GM21515 (cell line): Measurements from ENCODE around the gene STIM1.
A peak's percentile ranks its signal among the peaks of the same experiment; 100 is the strongest.
"Not testable (repeated sequence)": the region's sequence is repeated elsewhere in the genome, so short reads cannot be mapped to it uniquely, and the experiment has no call there.

ENCODE experiments used
- ATAC-seq: cut with Tn5 transposase; IDR thresholded peaks from one replicate; pipeline ENCODE4 v1.9.1; 2021; ENCODE audit not compliant: unreplicated experiment

The STIM1 gene

GRCh38 chr11:3854977-3855807 lies at the start of gene STIM1:
Gene STIM1 (plus strand): TSS chr11:3855664. CDS start chr11:3856271, 607 bp downstream.
- ATAC-seq: peak; percentile 61

- ATAC-seq: peak; percentile 57
Observed at GRCh38 chr11:3807909-3808860, 47.3 kb upstream of the STIM1 start, which contains the start of gene PGAP2. Gene PGAP2 (plus strand): TSS chr11:3808560. CDS start chr11:3811260, 2,700 bp downstream.

GRCh38 chr11:3808861-3809623 lies 46.4 kb upstream of the STIM1 start:
- peak; percentile 76 for ATAC-seq

- ATAC-seq: no peak
Observed at GRCh38 chr11:3809624-3809928, 45.9 kb upstream of the STIM1 start.

GRCh38 chr11:3810446-3810845 lies 45.0 kb upstream of the STIM1 start:
- ATAC-seq: no peak

GRCh38 chr11:3810951-3811350 lies 44.5 kb upstream of the STIM1 start:
- ATAC-seq: no peak

- not testable (repeated sequence) for ATAC-seq
Observed at GRCh38 chr11:3814832-3815231, 40.6 kb upstream of the STIM1 start.

GRCh38 chr11:3815845-3816244 lies 39.6 kb upstream of the STIM1 start:
- no peak for ATAC-seq

GRCh38 chr11:3816673-3817072 lies 38.8 kb upstream of the STIM1 start:
- no peak for ATAC-seq

GRCh38 chr11:3817181-3817800 lies 38.2 kb upstream of the STIM1 start:
- no peak for ATAC-seq

GRCh38 chr11:3820971-3821370 lies 34.5 kb upstream of the STIM1 start:
- no peak for ATAC-seq

- ATAC-seq: no peak
Observed at GRCh38 chr11:3822312-3822711, 33.2 kb upstream of the STIM1 start.

GRCh38 chr11:3823303-3823702 lies 32.2 kb upstream of the STIM1 start:
- ATAC-seq: no peak

GRCh38 chr11:3823762-3824506 lies 31.5 kb upstream of the STIM1 start:
- ATAC-seq: no peak

- peak; percentile 64 for ATAC-seq
Observed at GRCh38 chr11:3824714-3825472, 30.6 kb upstream of the STIM1 start.

GRCh38 chr11:3825473-3826154 lies 29.9 kb upstream of the STIM1 start:
- ATAC-seq: no peak

GRCh38 chr11:3826721-3827120 lies 28.7 kb upstream of the STIM1 start:
- ATAC-seq: no peak

GRCh38 chr11:3827434-3828186 lies 27.9 kb upstream of the STIM1 start:
- no peak for ATAC-seq
